ENCODE results near the gene ACKR2. TPM values are rescaled to one million over a fixed set of nuclear protein-coding genes. Genes with fewer than 3 reads are reported as not detected.

The ACKR2 gene
- total and polyA plus RNA-seq, 2 experiments from 2014 or later, result 0.11 to 0.23 TPM

DNA sequence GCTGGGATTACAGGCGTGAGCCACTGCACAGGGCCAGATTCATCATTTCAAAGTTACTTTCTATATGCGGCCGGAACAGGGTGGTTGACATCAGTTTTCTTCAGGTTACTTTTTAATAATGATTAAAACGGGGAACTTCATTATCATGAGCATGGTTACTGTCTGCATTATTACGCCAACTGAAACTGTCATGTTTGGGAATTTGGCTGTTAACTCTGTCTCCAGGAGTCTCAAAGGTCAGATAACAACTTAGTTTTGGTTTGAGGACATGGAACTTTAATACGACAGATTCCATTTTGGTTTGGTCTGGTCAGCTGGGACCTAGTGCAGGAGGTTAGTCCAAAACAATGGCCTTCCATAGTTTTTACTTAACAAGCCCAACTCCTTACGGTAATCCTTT is 57.9 kb downstream of the ACKR2 start:
- in situ Hi-C loops (cut with MboI), result no loop called here
- H3K79me2 ChIP-seq (ENCODE audit: insufficient read depth), result no peaks in the 10 kb centered on the region
- no peak for DNase-seq
- no peaks in the 10 kb centered on the region for H4K20me1 ChIP-seq (ENCODE audit: insufficient read depth)
- no peaks in the 10 kb centered on the region for H3F3A ChIP-seq (ENCODE audit: insufficient read depth)
- H3K36me3 ChIP-seq (ENCODE audit: low read depth), result no peaks in the 10 kb centered on the region
- 67 to 70% methylated on average over 7 of the region's 7 CpGs for WGBS, 2 experiments (ENCODE audit: low coverage in 1 of 2, low lambda C conversion rate in 2 of 2, missing lambda C conversion rate in 2 of 2)
- TF ChIP-seq EZH2phosphoT487 (IDR thresholded peaks at IDR 0.05; ENCODE audit: insufficient read depth, low read depth), result no peak
- TF ChIP-seq EZH2 (IDR thresholded peaks at IDR 0.05; ENCODE audit: insufficient read depth, poor library complexity, severe bottlenecking), result no peak
- no peak overlapping the region for H3K27ac ChIP-seq
- H3K4me1 ChIP-seq (ENCODE audit: insufficient read depth), result no peaks in the 10 kb centered on the region
- H2AFZ ChIP-seq, result no peak overlapping the region
- no peak overlapping the region for H3K4me3 ChIP-seq
- no peak overlapping the region for H3K9ac ChIP-seq
- H3K9me3 ChIP-seq (ENCODE audit: low read depth), result no peaks in the 10 kb centered on the region
- H3K27me3 ChIP-seq (replicated peaks; ENCODE audit: insufficient read depth), result peaks cover 5% of the 10 kb centered on the region; the same call in 1 of the 2 replicates
- no peaks in the 10 kb centered on the region for H3K9me2 ChIP-seq (ENCODE audit: insufficient read depth)
- no peak overlapping the region for H3K4me2 ChIP-seq (ENCODE audit: unreplicated experiment)

DNA sequence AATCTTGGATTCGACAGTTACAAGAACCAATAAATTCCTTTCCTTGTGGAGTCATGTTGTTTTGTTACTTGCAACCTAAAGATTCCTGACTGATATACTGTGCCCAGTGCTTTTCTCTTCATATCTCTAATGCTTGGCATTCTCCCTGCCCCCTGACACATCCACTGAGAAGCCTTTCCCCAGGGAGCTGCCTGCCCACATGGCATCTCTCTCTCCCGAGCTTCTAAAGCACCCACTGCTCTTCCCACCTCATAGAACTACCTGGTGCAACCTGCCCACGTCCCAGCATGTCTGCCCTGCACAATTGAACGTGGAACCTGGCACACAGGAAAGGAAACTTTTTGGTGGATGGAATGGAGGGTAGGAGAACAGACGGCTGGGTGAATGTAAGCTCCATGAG is 59.6 kb downstream of the ACKR2 start:
- H3K79me2 ChIP-seq (ENCODE audit: insufficient read depth), result no peaks in the 10 kb centered on the region
- WGBS, 2 experiments (ENCODE audit: low coverage in 1 of 2, low lambda C conversion rate in 2 of 2, missing lambda C conversion rate in 2 of 2), result 41 to 51% methylated on average over 5 of the region's 5 CpGs
- 0 out of 2 replicates have a peak, but pooled peaks cover 9% of the 10 kb centered on the region for H3K27me3 ChIP-seq (replicated peaks; ENCODE audit: insufficient read depth)
- H3K9me2 ChIP-seq (ENCODE audit: insufficient read depth), result no peaks in the 10 kb centered on the region
- TF ChIP-seq EZH2 (IDR thresholded peaks at IDR 0.05; ENCODE audit: insufficient read depth, poor library complexity, severe bottlenecking) (no peak), EZH2phosphoT487 (IDR thresholded peaks at IDR 0.05; ENCODE audit: insufficient read depth, low read depth) (no peak)
- no peak overlapping the region for H2AFZ ChIP-seq
- no peaks in the 10 kb centered on the region for H4K20me1 ChIP-seq (ENCODE audit: insufficient read depth)
- no peak overlapping the region for H3K4me2 ChIP-seq (ENCODE audit: unreplicated experiment)
- H3K4me3 ChIP-seq, result no peak overlapping the region
- H3K4me1 ChIP-seq (ENCODE audit: insufficient read depth), result no peaks in the 10 kb centered on the region
- H3K27ac ChIP-seq, result no peak overlapping the region
- H3K9me3 ChIP-seq (ENCODE audit: low read depth), result no peaks in the 10 kb centered on the region
- H3K36me3 ChIP-seq (ENCODE audit: low read depth), result no peaks in the 10 kb centered on the region
- no peaks in the 10 kb centered on the region for H3F3A ChIP-seq (ENCODE audit: insufficient read depth)
- DNase-seq, result no peak
- in situ Hi-C loops (cut with MboI), result no loop called here
- H3K9ac ChIP-seq, result no peak overlapping the region

DNA sequence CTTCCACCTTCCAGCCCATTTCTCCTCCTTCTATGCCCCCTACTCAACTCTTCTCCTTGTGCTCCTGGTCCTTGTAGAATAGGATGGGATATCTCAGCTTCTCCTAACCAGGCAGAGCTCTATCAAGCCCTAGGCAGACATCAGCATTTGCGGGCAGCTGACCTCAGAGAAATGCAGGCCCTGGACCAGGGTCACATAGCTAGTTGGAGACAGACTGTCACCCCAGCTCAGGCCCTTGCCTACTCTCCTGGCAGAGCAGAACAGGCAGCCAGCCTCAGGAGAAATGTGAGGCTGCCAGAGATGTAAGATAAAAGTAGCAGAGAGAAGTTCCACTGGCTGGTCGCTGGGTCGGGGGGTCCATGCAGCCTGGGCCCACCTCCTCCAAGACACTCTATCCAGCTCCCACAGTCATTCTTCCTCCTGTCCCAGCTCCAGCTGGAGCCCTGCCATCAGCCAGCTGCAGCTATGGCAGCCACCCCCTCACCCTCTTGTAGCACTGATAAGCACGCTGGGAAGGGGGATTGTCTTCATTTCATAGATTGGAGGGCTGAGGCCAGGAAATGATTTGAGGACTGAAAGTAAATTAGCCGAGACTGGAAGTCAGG is 62.4 kb downstream of the ACKR2 start:
- in situ Hi-C loops (cut with MboI), result no loop called here
- Histone ChIP-seq H3K79me2 (ENCODE audit: insufficient read depth) (no peaks in the 10 kb centered on the region), H3K9ac (no peak overlapping the region), H3K4me3 (no peak overlapping the region), H3K4me1 (ENCODE audit: insufficient read depth) (no peaks in the 10 kb centered on the region), H2AFZ (no peak overlapping the region), H3K9me2 (ENCODE audit: insufficient read depth) (no peaks in the 10 kb centered on the region), H3K36me3 (ENCODE audit: low read depth) (no peaks in the 10 kb centered on the region), H3F3A (ENCODE audit: insufficient read depth) (no peaks in the 10 kb centered on the region), H3K27me3 (replicated peaks; ENCODE audit: insufficient read depth) (0 out of 2 replicates have a peak, but pooled peaks cover 10% of the 10 kb centered on the region), H3K27ac (no peak overlapping the region), H4K20me1 (ENCODE audit: insufficient read depth) (no peaks in the 10 kb centered on the region), H3K4me2 (ENCODE audit: unreplicated experiment) (no peak overlapping the region), H3K9me3 (ENCODE audit: low read depth) (no peaks in the 10 kb centered on the region)
- TF ChIP-seq EZH2 (IDR thresholded peaks at IDR 0.05; ENCODE audit: insufficient read depth, poor library complexity, severe bottlenecking) (no peak), EZH2phosphoT487 (IDR thresholded peaks at IDR 0.05; ENCODE audit: insufficient read depth, low read depth) (no peak)
- WGBS, 2 experiments (ENCODE audit: low coverage in 1 of 2, low lambda C conversion rate in 2 of 2, missing lambda C conversion rate in 2 of 2), result 34 to 54% methylated on average over 5 of the region's 5 CpGs
- DNase-seq, result no peak

DNA sequence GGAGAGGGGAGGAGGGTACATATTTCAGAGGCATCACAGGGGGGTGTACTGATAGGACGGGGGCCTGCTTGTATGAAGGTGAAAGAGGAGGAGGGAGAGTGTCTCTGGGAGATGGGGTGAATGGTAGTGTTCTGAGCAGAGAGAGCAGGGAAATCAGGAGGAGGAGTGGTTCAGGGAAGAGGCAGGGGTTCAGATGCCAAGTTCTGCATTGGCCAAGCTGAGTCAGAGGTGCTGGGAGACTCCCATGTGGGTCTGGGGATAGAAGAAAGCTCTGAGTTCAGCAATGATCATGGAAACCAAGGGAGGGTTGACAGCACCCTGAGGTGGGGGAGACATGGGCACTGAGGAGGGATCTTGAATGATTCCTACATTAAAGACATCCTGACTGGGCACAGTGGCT is 63.5 kb downstream of the ACKR2 start:
- H3K9me2 ChIP-seq (ENCODE audit: insufficient read depth), result no peaks in the 10 kb centered on the region
- TF ChIP-seq EZH2phosphoT487 (IDR thresholded peaks at IDR 0.05; ENCODE audit: insufficient read depth, low read depth) (no peak), EZH2 (IDR thresholded peaks at IDR 0.05; ENCODE audit: insufficient read depth, poor library complexity, severe bottlenecking) (no peak)
- no peak overlapping the region for H3K27ac ChIP-seq
- no peak overlapping the region for H2AFZ ChIP-seq
- no peaks in the 10 kb centered on the region for H3K36me3 ChIP-seq (ENCODE audit: low read depth)
- DNase-seq, result peak; percentile 20
- in situ Hi-C loops (cut with MboI), result no loop called here
- H3K4me2 ChIP-seq (ENCODE audit: unreplicated experiment), result no peak overlapping the region
- 27 to 50% methylated on average over 1 of the region's 1 CpG for WGBS, 2 experiments (ENCODE audit: low coverage in 1 of 2, low lambda C conversion rate in 2 of 2, missing lambda C conversion rate in 2 of 2)
- H3K9ac ChIP-seq, result no peak overlapping the region
- H3F3A ChIP-seq (ENCODE audit: insufficient read depth), result no peaks in the 10 kb centered on the region
- no peaks in the 10 kb centered on the region for H4K20me1 ChIP-seq (ENCODE audit: insufficient read depth)
- H3K79me2 ChIP-seq (ENCODE audit: insufficient read depth), result no peaks in the 10 kb centered on the region
- H3K4me3 ChIP-seq, result no peak overlapping the region
- no peaks in the 10 kb centered on the region for H3K9me3 ChIP-seq (ENCODE audit: low read depth)
- no peaks in the 10 kb centered on the region for H3K4me1 ChIP-seq (ENCODE audit: insufficient read depth)
- peaks cover 10% of the 10 kb centered on the region; the same call in 1 of the 2 replicates for H3K27me3 ChIP-seq (replicated peaks; ENCODE audit: insufficient read depth)
